Measurements from ENCODE around the gene SEPTIN3.

Gene SEPTIN3

GRCh38 chr22:41940832-41941765 is 28.1 kb upstream of the SEPTIN3 start:
- in situ Hi-C loops (cut with MboI; ENCODE audit: low sequenced_read_pairs) = loop anchor here (10.0 kb wide), 3 partner anchors 116 to 276 kb away; partner anchors contain the start of gene MEI1

GRCh38 chr22:41943661-41944209 is 25.5 kb upstream of the SEPTIN3 start:
- in situ Hi-C loops (cut with MboI; ENCODE audit: low sequenced_read_pairs) = loop anchor here (10.0 kb wide), 3 partner anchors 119 to 279 kb away; partner anchors contain the start of gene MEI1

GRCh38 chr22:41946629-41947423 is 22.4 kb upstream of the SEPTIN3 start, which contains the start of gene CENPM:
TSS of gene CENPM (minus strand) at chr22:41947152. CDS start at chr22:41947076, 76 bp downstream.
- in situ Hi-C loops (cut with MboI; ENCODE audit: low sequenced_read_pairs) = loop anchor here (10.0 kb wide), 3 partner anchors 122 to 282 kb away; partner anchors contain the start of gene MEI1

GRCh38 chr22:41947424-41948080 is 21.7 kb upstream of the SEPTIN3 start:
- in situ Hi-C loops (cut with MboI; ENCODE audit: low sequenced_read_pairs) = loop anchor here (10.0 kb wide), 3 partner anchors 123 to 283 kb away; partner anchors contain the start of gene MEI1

- in situ Hi-C loops (cut with MboI; ENCODE audit: low sequenced_read_pairs) = loop anchor here (10.0 kb wide), 3 partner anchors 123 to 283 kb away; partner anchors contain the start of gene MEI1
These were observed 21.1 kb upstream of the SEPTIN3 start for GRCh38 chr22:41948142-41948541.

GRCh38 chr22:41948928-41949296 is 20.3 kb upstream of the SEPTIN3 start:
- in situ Hi-C loops (cut with MboI; ENCODE audit: low sequenced_read_pairs) = loop anchor here (10.0 kb wide), 3 partner anchors 124 to 284 kb away; partner anchors contain the start of gene MEI1

GRCh38 chr22:41949297-41949965 is 19.8 kb upstream of the SEPTIN3 start:
- in situ Hi-C loops (cut with MboI; ENCODE audit: low sequenced_read_pairs) = loop anchor here (10.0 kb wide), 3 partner anchors 125 to 285 kb away; partner anchors contain the start of gene MEI1

- in situ Hi-C loops (cut with MboI; ENCODE audit: low sequenced_read_pairs) = loop anchor here (25.0 kb wide), 1 partner anchor 485 kb away; the partner anchor contains the start of gene NFAM1
These were observed 17.3 kb upstream of the SEPTIN3 start, which contains the start of gene SMIM45 for GRCh38 chr22:41951898-41952474. TSS of gene SMIM45 (plus strand) at chr22:41952150.

GRCh38 chr22:41952713-41953112 is 16.5 kb upstream of the SEPTIN3 start:
- in situ Hi-C loops (cut with MboI; ENCODE audit: low sequenced_read_pairs) = loop anchor here (25.0 kb wide), 1 partner anchor 485 kb away; the partner anchor contains the start of gene NFAM1

- in situ Hi-C loops (cut with MboI; ENCODE audit: low sequenced_read_pairs) = loop anchor here (25.0 kb wide), 1 partner anchor 479 kb away; the partner anchor contains the start of gene NFAM1
These were observed 11.2 kb upstream of the SEPTIN3 start for GRCh38 chr22:41957941-41958556.

- in situ Hi-C loops (cut with MboI; ENCODE audit: low sequenced_read_pairs) = loop anchor here (25.0 kb wide), 1 partner anchor 474 kb away; the partner anchor contains the start of gene NFAM1
These were observed 5.7 kb upstream of the SEPTIN3 start for GRCh38 chr22:41963453-41964111.

GRCh38 chr22:41964112-41964491 is 5.1 kb upstream of the SEPTIN3 start:
- in situ Hi-C loops (cut with MboI; ENCODE audit: low sequenced_read_pairs) = loop anchor here (25.0 kb wide), 1 partner anchor 473 kb away; the partner anchor contains the start of gene NFAM1

GRCh38 chr22:41966225-41966606 is 3.0 kb upstream of the SEPTIN3 start:
- in situ Hi-C loops (cut with MboI; ENCODE audit: low sequenced_read_pairs) = loop anchor here (25.0 kb wide), 1 partner anchor 471 kb away; the partner anchor contains the start of gene NFAM1

GRCh38 chr22:41966607-41967240 is 2.5 kb upstream of the SEPTIN3 start:
- in situ Hi-C loops (cut with MboI; ENCODE audit: low sequenced_read_pairs) = loop anchor here (25.0 kb wide), 1 partner anchor 471 kb away; the partner anchor contains the start of gene NFAM1

GRCh38 chr22:41968601-41969000 is 642 bp upstream of the SEPTIN3 start:
- in situ Hi-C loops (cut with MboI; ENCODE audit: low sequenced_read_pairs) = loop anchor here (25.0 kb wide), 1 partner anchor 469 kb away; the partner anchor contains the start of gene NFAM1

- in situ Hi-C loops (cut with MboI; ENCODE audit: low sequenced_read_pairs) = loop anchor here (25.0 kb wide), 1 partner anchor 467 kb away; the partner anchor contains the start of gene NFAM1
These were observed 1.4 kb downstream of the SEPTIN3 start for GRCh38 chr22:41970601-41971000.

- in situ Hi-C loops (cut with MboI; ENCODE audit: low sequenced_read_pairs) = loop anchor here (25.0 kb wide), 1 partner anchor 466 kb away; the partner anchor contains the start of gene NFAM1
These were observed 2.2 kb downstream of the SEPTIN3 start for GRCh38 chr22:41971431-41971830.

All from HL-60/S4 (cell line).